Effector CD8-positive, alpha-beta T cell (primary cell): ENCODE measurements around the gene PDCD7.
"Not testable (repeated sequence)": the region's sequence is repeated elsewhere in the genome, so short reads cannot be mapped to it uniquely, and the experiment has no call there.

Source experiments
- DNase-seq: peaks from one replicate; lab custom pipeline; 2025; lab: John Stamatoyannopoulos, UW
- total RNA-seq, 4 experiments: gene quantifications; one replicate each; lab custom pipeline; 2026; lab: John Stamatoyannopoulos, UW

PDCD7 gene, protein sequence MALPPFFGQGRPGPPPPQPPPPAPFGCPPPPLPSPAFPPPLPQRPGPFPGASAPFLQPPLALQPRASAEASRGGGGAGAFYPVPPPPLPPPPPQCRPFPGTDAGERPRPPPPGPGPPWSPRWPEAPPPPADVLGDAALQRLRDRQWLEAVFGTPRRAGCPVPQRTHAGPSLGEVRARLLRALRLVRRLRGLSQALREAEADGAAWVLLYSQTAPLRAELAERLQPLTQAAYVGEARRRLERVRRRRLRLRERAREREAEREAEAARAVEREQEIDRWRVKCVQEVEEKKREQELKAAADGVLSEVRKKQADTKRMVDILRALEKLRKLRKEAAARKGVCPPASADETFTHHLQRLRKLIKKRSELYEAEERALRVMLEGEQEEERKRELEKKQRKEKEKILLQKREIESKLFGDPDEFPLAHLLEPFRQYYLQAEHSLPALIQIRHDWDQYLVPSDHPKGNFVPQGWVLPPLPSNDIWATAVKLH
- 47.8 to 63.1 (median 57.8) reads per million in 4 experiments for total RNA-seq

DNA sequence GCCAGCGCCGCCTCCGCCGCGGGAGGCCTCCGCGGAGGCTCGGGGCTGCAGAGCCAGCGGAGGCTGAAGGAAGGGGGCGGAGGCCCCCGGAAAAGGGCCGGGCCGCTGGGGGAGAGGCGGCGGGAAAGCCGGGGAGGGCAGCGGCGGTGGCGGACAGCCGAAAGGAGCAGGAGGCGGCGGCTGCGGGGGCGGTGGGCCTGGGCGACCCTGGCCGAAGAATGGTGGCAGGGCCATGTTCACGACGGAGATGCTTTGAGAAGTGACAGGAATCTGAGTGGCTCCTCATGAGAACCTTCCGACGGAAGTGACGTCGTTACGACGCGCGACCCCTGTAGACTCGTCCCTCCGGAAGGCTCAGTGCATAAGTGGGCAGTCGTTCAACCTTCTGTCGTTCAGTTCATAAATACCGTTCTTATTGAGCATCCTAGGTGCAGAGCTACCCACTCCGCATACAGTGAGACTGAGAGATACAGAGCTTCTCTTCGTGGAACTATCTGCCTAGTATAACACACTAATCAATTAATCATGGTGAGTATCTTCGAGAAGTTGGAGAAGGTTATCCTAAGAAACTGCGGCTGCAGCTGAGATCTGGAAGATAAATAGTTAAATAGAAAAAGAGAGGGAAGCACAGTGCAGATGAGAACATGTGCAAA, at the start of gene PDCD7:
PDCD7 (minus strand) TSS at position 261 of the 653 bp plus-strand sequence; CDS start at position 234, 27 bp downstream.
- DNase-seq: peak; percentile 60

DNA sequence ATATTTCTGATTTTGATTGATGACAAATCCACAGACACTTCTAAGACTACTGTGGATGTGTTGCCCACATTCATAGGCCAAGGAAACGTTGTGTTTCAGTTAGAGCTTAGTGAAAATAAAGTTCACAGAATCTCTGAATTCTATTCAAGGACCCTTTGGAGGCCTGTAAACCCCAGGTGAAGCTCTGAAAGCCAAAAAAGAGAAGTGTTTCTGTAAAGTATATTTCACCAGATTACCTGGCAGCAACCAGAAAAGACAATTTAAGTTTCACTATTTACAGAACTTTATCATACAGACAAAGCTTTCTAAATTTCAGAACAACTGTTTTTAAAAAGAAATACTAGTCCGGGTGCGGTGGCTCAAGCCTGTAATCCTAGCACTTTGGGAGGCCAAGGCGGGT, 48.9 kb upstream of the PDCD7 start:
- DNase-seq: no peak

DNA sequence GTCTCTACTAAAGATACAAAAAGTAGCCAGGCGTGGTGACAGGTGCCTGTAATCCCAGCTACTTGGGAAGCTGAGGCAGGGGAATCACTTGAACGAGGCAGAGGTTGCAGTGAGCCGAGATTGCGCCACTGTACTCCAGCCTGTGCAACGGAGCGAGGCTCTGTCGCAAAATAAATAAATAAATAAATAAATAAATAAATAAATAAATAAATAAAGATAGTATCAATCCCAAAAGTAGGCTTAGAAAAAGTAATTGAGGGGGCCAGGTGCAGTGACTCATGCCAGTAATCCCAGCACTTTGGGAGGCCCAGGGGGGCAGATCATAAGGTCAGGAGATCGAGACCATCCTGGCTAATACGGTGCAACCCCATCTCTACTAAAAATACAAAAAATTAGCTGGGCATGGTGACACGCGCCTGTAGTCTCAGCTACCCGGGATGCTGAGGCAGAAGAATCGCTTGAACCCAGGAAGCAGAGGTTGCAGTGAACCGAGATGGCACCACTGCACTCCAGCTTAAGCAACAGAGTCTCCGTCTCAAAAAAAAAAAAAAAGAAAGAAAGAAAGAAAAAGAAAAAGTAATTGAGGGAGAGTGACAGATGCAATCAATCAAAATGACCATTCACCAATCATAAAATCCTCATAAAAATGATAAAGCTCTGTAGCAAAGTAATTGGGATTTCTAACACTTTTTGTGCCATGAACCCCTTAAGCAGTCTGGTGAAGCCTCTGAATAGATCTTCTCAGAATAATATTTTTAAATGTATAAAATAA, 48.2 kb upstream of the PDCD7 start:
- DNase-seq: not testable (repeated sequence)

DNA sequence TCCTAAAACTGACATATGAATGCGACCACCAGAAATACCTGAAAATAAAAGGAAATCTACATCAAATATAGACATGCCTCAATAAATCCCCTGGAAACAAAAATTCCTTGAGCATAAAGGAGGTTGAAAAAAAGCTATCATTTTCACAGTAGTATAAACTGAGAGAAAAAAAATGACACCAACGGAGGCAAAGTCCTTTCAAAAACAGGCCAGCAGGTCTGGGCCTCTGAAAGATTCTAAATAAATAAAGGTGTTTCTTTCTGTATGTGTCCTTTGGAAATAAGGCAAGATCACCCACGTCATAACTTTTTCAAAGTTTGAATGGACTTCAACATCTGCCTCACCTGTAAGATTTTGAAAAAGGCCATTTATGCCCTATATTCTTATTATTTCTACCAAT, 46.6 kb upstream of the PDCD7 start:
- no peak for DNase-seq

DNA sequence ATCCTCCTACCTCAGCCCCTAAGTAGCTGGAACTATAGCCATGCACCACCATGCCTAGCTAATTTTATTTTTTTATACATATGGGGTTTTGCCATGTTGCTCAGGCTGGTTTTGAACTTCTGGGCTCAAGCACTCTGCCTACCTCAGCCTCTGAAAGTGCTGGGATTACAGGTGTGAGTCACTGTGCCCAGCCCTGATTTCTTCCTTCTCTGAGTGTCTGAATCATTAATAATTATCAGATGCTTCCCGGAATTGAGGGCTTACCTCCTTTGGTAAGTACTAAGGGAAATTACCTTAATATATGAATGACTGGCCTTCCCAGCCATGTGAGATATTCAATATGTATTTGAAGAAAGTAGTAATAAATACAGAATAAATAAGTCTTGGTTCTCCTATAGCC, 44.3 kb upstream of the PDCD7 start:
- DNase-seq: no peak

DNA sequence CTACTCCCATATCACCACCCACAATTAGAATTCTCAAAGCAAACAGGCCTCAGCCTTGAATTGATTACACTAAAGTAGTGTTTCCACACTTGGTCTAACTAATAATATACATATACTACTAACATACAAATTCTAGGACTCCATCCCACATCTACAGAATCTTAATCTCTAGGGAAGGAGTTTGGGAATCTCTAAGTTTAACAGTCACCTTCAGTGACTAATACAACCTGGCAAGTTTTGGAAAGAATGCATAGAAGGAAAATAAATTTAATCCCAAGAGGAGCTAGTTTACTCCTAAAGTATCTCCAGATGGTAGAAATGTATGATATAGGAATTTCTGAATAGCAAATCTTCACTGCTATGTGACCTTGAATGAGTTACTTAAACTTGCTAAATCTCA, 42.4 kb upstream of the PDCD7 start:
- no peak for DNase-seq

DNA sequence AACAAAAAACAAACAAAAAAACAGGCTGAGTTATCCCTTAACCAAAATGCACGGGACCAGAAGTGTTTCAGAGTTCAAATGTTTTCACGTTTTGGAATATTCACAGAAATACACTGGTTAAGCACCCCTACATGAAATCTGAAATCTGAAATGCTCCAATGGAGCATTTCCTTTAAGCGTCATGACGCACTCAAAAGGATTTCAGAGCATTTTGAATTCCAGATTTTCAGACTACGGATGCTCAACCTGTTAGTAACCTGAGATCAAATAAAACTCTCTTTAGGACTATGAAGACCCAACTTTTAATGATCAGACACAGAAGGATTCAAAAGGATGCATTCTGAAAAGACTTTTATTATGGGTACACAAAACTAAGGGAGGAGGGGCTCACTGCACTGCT, 41.9 kb upstream of the PDCD7 start:
- no peak for DNase-seq

DNA sequence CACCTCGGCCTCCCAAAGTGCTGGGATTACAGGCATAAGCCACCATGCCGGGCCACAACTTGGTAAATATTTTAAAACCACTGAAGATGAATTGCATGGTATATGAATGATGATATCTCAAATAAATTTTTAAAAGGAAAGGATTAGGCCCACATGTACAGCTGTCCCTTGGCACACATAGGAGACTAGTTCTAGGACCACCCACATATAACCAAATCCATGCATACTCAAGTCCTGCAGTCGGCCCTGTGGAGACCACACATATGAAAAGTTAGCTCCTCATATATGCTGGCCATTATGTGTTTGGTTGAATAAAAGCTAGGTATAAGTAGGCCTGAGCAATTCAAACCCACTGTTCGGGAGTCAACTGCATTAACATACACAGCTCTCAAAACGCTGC, 40.9 kb upstream of the PDCD7 start:
- DNase-seq: no peak

DNA sequence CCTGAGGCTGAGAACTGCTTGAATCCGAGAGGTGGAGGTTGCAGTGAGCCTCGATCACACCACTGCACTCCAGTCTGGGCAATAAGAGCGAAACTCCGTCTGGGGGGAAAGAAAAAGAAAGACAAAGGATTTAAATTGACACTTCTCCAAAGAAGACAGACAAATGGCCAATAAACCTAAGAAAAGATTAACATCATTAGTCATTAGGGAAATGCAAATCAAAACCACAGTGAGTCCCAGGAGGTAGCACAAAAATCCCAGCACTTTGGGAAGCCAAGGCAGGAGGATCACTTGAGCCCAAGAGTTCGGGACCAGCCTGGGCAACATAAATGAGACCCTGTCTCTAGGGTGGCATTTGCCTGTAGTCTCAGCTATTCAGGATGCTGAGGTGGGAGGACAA, 38.9 kb upstream of the PDCD7 start:
- DNase-seq: no peak

DNA sequence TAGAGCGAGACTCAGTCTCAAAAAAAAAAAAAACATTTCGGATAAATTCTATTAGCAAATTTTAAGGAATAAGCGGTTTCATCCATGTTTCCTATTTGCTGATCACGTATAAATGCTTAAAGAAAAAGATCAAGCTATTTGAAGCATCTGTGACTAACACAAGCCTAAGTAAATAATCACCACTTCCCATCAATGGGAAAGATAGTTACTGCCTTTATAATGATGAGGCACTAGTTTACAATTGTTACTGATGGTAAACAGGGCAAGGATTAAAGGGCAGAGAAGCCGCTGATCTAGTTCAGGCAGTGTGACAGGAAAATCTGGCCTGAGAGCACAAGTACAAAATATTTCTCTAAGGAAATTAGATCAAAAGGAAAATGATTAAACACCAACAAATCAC, 37.8 kb upstream of the PDCD7 start:
- no peak for DNase-seq

DNA sequence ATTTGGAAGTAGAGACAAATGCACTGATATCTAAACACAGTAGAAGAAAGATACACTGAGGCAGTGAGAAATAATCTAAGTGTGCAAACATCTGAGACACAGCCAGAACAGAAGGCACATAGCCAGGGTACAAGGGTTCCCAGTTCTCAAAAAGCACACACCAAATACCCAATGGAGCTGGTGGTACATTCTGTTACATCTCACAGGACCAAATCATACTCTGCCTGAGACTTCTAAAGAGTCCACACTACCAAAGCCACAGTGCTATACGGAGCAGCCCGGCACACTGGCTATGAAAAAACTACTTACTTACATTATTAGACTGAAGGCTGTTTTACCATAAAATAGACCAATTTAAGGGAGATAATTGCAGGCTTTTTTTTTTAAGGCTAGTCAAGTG, 32.3 kb upstream of the PDCD7 start:
- DNase-seq: no peak

DNA sequence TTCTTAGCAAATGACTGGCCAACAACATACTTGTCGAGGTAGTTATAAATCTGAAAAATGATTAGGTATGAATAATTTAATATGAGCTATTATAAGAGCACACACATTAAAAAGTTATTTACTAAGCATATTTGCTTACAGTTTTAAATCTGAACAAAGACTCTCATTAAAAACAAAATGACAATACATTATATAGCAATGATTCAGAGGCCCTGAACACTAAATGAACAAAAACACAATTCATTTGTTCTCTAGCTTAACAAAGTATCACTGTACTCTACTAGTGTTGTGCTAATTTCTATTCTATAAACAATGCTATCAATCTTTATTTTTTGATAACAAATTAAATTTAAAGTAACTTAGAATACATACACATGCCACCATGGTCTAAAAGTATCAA, 30.5 kb upstream of the PDCD7 start:
- no peak for DNase-seq

DNA sequence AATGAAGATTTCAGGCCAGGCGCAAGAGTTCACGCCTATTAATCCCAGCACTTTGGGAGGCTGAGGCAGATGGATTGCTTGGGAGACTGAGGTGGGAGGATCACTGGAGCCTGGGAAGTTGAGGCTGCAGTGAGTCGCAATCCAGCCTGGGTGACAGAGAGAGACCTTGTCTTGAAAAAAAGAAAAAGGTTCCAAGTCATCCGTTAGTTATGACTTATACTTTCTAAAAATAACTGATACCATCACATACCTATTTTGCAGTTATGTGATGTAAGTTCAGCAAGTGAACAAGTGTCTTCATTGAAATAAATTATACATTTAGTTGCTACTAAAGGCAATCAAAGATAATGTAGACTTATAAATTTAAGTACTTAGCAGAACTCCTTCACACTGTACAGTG, 29.4 kb upstream of the PDCD7 start:
- DNase-seq: no peak

DNA sequence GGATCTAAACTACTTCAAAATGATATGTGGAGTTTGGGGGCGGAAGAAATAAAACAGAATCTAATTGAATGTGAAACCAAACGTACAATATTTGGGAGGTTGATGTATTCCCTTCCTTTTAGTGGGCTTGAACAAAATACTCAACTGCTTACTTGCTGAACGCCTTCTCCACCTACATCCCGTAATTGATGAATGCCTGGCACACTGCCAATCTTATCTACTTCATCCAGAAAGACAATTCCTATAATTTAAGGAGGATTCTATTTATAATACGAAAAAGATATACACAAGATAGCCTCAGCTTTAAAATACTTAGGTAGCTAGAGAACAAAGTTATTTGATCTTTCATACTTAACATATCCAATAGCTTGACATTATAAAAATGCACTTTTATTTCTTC, 23.1 kb upstream of the PDCD7 start:
- no peak for DNase-seq

DNA sequence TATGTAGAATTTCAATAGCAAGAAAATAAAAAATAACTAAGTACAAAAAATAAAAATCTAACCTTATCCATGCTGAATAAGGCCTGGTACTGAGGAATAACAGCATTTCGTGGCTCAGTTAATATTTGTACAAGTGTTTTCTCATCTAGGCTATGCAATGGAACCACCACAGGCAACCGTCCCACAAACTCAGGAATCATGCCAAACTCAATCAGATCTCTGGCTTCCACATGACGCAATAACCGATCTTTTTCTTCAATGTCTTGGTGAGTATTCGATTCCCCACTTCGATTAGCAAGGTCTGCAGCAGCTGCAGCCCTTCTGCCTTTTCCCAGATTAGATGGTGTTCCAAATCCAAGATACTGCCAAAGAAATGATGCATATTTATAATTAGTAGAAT, 21.1 kb upstream of the PDCD7 start:
- DNase-seq: no peak

DNA sequence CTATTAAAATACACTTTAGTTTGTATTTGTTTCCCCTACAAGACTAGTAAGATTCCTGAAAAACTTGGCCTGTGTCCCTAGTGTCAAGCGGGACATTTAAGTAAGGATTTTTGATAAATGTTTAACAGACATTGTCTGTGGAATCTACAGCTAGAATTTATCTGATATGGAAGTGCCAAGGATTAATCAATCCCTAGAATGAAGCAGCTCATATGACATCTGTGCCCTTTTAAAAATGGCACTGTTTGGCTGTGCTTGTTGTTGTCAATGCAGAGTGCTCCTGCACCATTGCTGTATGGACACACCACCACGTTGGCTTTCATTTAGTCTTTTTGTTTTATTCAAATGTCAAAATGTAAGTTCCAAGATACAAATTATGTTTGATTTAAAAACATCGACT, 14.3 kb upstream of the PDCD7 start:
- DNase-seq: no peak

DNA sequence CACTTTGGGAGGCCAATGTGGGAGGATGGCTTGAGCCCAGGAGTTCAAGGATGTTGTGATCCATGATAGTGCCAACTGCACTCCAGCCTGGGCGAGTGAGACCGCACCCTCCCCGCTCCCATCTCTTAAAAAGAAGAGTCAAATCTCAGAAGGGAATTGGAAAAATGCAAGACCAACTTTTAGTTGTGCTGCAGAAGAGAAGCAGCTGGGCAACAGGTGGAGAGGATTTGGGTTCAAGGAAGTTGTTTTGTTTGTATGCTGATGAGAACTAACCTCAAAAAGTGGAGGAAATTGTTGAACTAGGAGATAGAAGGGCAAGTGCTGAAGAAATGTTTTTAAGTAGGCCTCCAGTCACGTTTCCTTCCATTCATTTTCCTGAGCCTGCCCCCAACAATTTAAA, 12.8 kb upstream of the PDCD7 start:
- DNase-seq: no peak

DNA sequence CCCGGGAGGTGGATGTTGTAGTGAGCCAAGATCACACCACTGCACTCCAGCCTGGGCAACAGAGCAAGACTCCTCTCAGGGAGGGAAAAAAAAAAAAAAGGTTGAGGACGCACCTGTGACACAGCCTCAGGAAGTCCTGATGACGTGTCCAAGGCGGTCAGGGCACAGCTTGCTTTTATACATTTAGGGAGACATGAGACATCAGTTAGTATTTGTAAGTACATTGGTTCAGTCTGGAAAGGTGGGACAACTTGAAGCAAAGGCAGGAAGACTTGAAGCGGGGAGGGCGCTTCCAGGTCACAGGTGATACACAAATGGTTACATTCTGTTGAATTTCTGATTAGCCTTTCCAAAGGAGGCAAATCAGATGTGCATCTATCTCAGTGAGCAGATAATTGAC, 5.0 kb upstream of the PDCD7 start:
- DNase-seq: not testable (repeated sequence)

DNA sequence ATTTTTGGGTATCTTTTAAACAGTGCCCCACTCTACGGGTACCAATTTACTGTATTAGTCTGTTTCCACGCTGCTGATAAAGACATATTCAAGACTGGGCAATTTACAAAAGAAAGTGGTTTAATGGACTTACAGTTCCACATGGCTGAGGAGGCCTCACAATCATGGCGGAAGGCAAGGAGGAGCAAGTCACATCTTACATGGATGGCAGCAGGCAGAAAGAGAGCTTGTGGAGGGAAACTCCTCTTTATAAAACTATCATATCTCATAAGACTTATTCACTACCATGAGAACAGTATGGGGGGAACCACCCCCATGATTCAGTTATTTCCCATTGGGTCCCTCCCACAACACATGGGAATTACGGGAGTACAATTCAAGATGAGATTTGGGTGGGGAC, 4.3 kb upstream of the PDCD7 start:
- DNase-seq: not testable (repeated sequence)

DNA sequence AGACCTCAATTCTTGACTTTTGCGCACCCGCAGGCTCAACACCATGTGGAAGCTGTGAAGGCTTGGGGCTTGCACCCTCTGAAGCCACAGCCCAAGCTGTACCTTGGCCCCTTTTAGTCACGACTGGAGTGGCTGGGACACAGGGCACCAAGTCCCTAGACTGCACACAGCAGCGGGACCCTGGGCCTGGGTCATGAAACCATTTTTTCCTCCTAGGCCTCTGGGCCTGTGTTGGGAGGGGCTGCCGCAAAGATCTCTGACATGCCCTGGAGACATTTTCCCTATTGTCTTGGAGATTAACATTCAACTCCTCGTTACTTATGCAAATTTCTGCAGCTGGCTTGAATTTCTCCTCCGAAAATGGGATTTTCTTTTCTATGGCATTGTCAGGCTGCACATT, 3.5 kb upstream of the PDCD7 start:
- not testable (repeated sequence) for DNase-seq

DNA sequence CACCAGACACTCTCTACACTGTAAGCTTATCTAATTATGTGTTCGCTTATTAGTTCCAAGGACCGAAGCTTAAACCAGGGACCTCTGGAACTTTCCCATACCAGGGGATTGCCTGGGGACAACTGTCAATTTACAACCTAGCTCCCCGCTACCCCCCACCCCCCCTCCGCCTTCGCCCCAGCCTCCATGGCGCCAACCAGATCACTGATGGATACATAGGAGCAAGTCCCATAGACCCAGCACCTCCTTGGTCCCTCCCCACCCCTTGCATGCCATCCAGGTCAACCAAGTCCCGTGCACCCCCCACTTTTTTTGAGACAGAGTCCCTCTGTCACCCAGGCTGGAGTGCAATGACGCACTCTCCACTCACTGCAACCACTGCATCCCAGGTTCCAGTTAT, 930 bp upstream of the PDCD7 start:
- no peak for DNase-seq

DNA sequence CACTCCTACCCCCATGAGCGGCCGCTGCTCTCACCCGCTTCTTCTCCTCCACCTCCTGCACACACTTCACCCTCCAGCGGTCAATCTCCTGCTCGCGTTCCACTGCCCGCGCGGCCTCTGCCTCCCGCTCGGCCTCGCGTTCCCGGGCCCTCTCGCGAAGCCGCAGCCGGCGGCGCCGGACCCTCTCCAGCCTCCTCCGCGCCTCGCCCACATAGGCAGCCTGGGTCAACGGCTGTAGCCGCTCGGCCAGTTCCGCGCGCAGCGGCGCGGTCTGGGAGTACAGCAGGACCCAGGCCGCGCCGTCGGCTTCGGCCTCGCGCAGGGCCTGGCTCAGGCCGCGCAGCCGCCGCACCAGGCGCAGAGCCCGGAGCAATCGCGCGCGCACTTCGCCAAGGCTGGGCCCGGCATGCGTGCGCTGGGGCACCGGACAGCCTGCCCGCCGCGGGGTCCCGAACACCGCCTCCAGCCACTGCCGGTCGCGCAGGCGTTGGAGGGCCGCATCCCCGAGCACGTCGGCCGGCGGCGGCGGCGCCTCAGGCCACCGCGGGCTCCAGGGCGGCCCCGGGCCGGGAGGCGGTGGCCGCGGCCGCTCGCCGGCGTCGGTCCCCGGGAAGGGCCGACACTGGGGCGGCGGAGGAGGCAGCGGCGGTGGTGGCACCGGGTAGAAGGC, 595 bp downstream of the PDCD7 start:
- DNase-seq: no peak
